K562 (cell line): ENCODE measurements around the gene BTG2. TPM values are rescaled to one million over a fixed set of nuclear protein-coding genes. Genes with fewer than 3 reads are reported as not detected.

Source experiments
- AFF1 ChIP-seq, 2 experiments: fragments of 450-650 bp; IDR thresholded peaks; 2 replicates each; pipeline ENCODE4 v1.6.1; 2018; ENCODE audit warnings: mild to moderate bottlenecking in 2 of 2, low read depth in 1 of 2; ENCODE audit not compliant: partially characterized antibody in 2 of 2
- ARID2 ChIP-seq: fragments of 450-650 bp; IDR thresholded peaks from 2 replicates; pipeline ENCODE4 v1.6.1; 2017; ENCODE audit warnings: antibody characterized with exemption, mild to moderate bottlenecking
- BMI1 ChIP-seq: fragments of 150-350 bp; IDR thresholded peaks from 2 replicates; pipeline ENCODE4 v1.6.1; 2014; ENCODE audit warnings: low read length
- CC2D1A ChIP-seq: fragments of 450-650 bp; IDR thresholded peaks from 2 replicates; pipeline ENCODE4 v1.6.1; 2017; ENCODE audit warnings: mild to moderate bottlenecking
- HCFC1 ChIP-seq: IDR thresholded peaks from 2 replicates; pipeline ENCODE4 v1.6.1; 2012; ENCODE audit warnings: low read depth, low read length, improper control_type of control experiment
- ID3 ChIP-seq, 2 experiments: fragments of 250-450 bp in 1 of 2; fragments of 450-650 bp in 1 of 2; sonication (Bioruptor Pico) in 1 of 2; IDR thresholded peaks; 2 replicates each; pipeline versions ENCODE4 v1.6.1 to v1.8.0; 2016 to 2021; ENCODE audit warnings: mild to moderate bottlenecking in 2 of 2, moderate library complexity in 2 of 2, missing compliant biosample characterization in 1 of 2, missing genetic modification characterization in 1 of 2
- NBN ChIP-seq: fragments of 450-650 bp; IDR thresholded peaks from 2 replicates; pipeline ENCODE4 v1.6.1; 2016; ENCODE audit warnings: low read depth, mild to moderate bottlenecking
- POLR2G ChIP-seq: fragments of 200-400 bp; formaldehyde crosslinking; IDR thresholded peaks from 2 replicates; pipeline ENCODE4 v1.6.1; 2017; ENCODE audit warnings: low read depth, mild to moderate bottlenecking, antibody characterized with exemption, low read length, moderate library complexity
- SMARCE1 ChIP-seq: fragments of 450-650 bp; IDR thresholded peaks from 2 replicates; pipeline ENCODE4 v1.7.1; 2016; ENCODE audit warnings: mild to moderate bottlenecking
- SMC3 ChIP-seq: conservative IDR thresholded peaks from 2 replicates; pipeline ENCODE4 v1.6.1; 2011; ENCODE audit warnings: low read depth, low read length, improper control_type of control experiment; ENCODE audit not compliant: insufficient read depth
- SRF ChIP-seq, 2 experiments: fragments of 250-450, 450-650 bp in 1 of 2; sonication (Bioruptor Pico) in 1 of 2; sonication (generic) in 1 of 2; formaldehyde crosslinking; IDR thresholded peaks; 2 replicates each; pipeline versions ENCODE4 v1.5.0 to v1.5.1; 2020 to 2022; ENCODE audit warnings: mild to moderate bottlenecking in 1 of 2, missing genetic modification reagents in 1 of 2
- ZBTB26 ChIP-seq: fragments of 450-650 bp; formaldehyde crosslinking; IDR thresholded peaks from 2 replicates; pipeline ENCODE4 v1.4.0; 2022; ENCODE audit warnings: missing genetic modification characterization
- ZNF133 ChIP-seq: fragments of 250-450 bp; sonication (Bioruptor Pico); IDR thresholded peaks from 2 replicates; pipeline ENCODE4 v1.4.0; 2020; ENCODE audit warnings: mild to moderate bottlenecking
- ZNF239 ChIP-seq: fragments of 250-450 bp; sonication (Bioruptor Pico); IDR thresholded peaks from 2 replicates; pipeline ENCODE4 v1.4.0; 2020; ENCODE audit warnings: mild to moderate bottlenecking
- ZNF384 ChIP-seq: IDR thresholded peaks from 2 replicates; pipeline ENCODE4 v1.6.1; 2012; ENCODE audit warnings: low read depth, low read length, improper control_type of control experiment
- ZNF655 ChIP-seq: fragments of 250-450 bp; sonication (Bioruptor Pico); IDR thresholded peaks from 2 replicates; pipeline ENCODE4 v1.5.0; 2021
- ZNF717 ChIP-seq: fragments of 250-450 bp; sonication (Bioruptor Pico); IDR thresholded peaks from 2 replicates; pipeline ENCODE4 v1.5.0; 2021
- polyA plus RNA-seq, 8 experiments: library from polyadenylated mRNA; depleted of rRNA in 4 of 8; stranded (reverse) in 5 of 8; unstranded in 3 of 8; fragments of >200 nt; fragmentation: Nextera tagmentation in 2 of 8; fragmentation: Illumina TruSeq in 1 of 8; extraction: Ambion mirVana in 2 of 8; extraction: Trizol in 1 of 8; gene quantifications; 2 replicates each; pipeline versions ENCODE4 v1.2.1 to v1.2.3, GENCODE V29; 2011 to 2014; ENCODE audit warnings: inconsistent platforms in 1 of 8, missing spikeins in 1 of 8
- total RNA-seq, 7 experiments: library from RNA; depleted of rRNA in 6 of 7; stranded (reverse); fragments of >200 nt in 6 of 7; fragmentation: Illumina TruSeq in 2 of 7; extraction: Trizol in 2 of 7; gene quantifications; 2 replicates each; pipeline versions ENCODE4 v1.2.1 to v1.2.3, GENCODE V29; 2011 to 2021; ENCODE audit warnings: low replicate concordance in 1 of 7

The BTG2 gene
- total and polyA plus RNA-seq, 9 of the 15 experiments (the other 6 are each of a cell fraction or from before 2014, with no cell fraction given): 2.3 to 41.9 (median 8.7) TPM

- TF ChIP-seq NBN: peak; percentile 43; the same call in 1 of the 2 replicates
- TF ChIP-seq ZBTB26 (CRISPR knock-in tag): no peak
- 0 out of 4 replicates have a peak, but pooled peaks of 1 of the 2 experiments have one; percentile 15 for TF ChIP-seq SRF (CRISPR knock-in tag; IDR thresholded peaks at IDR 0.05)
- no peak for TF ChIP-seq ZNF239 (CRISPR knock-in tag)
- TF ChIP-seq ARID2: peak; percentile 49; the same call in 1 of the 2 replicates
- no peak for TF ChIP-seq ZNF717 (CRISPR knock-in tag)
- TF ChIP-seq ZNF655 (CRISPR knock-in tag): no peak
- TF ChIP-seq ID3 (CRISPR knock-in tag; IDR thresholded peaks at IDR 0.05): no peak
- TF ChIP-seq ID3 (tag; IDR thresholded peaks at IDR 0.05): 0 out of 2 replicates have a peak, but pooled peaks have one; percentile 45
- TF ChIP-seq ZNF133 (CRISPR knock-in tag): no peak
- TF ChIP-seq POLR2G: no peak
- peak; percentile 35; the same call in 1 of the 2 replicates for TF ChIP-seq SMARCE1
- no peak for TF ChIP-seq HCFC1
- no peak for TF ChIP-seq ZNF384
- no peak for TF ChIP-seq BMI1
- TF ChIP-seq CC2D1A: peak; percentile 58; the same call in 1 of the 2 replicates
- peak in 1 of 2 experiments; percentile 22 for TF ChIP-seq AFF1 (IDR thresholded peaks at IDR 0.05; ENCODE audit: low read depth in 1 of 2, partially characterized antibody in 2 of 2)
- TF ChIP-seq SMC3: peak; percentile 84
These were observed 37.9 kb upstream of the BTG2 start (continued) for GRCh38 chr1:203267347-203267846.
